ENCODE results near the gene DCUN1D1. TPM values are rescaled to one million over a fixed set of nuclear protein-coding genes. Genes with fewer than 3 reads are reported as not detected.

The DCUN1D1 gene
- total RNA-seq, 6 experiments from 2014 or later: 15.7 to 41.5 (median 31.9) TPM

- no peak for ATAC-seq
- H3K4me3 ChIP-seq: no peak overlapping the region
- intact Hi-C loops (cut with DNase I): no loop called here
Measured at GRCh38 chr3:183018421-183019192, 38.3 kb upstream of the DCUN1D1 start.

GRCh38 chr3:183015185-183015584, 34.8 kb upstream of the DCUN1D1 start:
- peaks cover 0 to 28% (median 9%) of the 10 kb centered on the region in 4 donors for H3K36me3 ChIP-seq
- no peak overlapping the region for H3K27ac ChIP-seq
- no peaks in the 10 kb centered on the region for H3K4me1 ChIP-seq
- DNase-seq (no peak), ATAC-seq (no peak)
- WGBS (ENCODE audit: insufficient coverage, low coverage, low lambda C conversion rate, missing lambda C conversion rate): 91% methylated on average over 2 of the region's 2 CpGs
- no peak for TF ChIP-seq POLR2A (IDR thresholded peaks at IDR 0.05)
- TF ChIP-seq, protein P1, sequence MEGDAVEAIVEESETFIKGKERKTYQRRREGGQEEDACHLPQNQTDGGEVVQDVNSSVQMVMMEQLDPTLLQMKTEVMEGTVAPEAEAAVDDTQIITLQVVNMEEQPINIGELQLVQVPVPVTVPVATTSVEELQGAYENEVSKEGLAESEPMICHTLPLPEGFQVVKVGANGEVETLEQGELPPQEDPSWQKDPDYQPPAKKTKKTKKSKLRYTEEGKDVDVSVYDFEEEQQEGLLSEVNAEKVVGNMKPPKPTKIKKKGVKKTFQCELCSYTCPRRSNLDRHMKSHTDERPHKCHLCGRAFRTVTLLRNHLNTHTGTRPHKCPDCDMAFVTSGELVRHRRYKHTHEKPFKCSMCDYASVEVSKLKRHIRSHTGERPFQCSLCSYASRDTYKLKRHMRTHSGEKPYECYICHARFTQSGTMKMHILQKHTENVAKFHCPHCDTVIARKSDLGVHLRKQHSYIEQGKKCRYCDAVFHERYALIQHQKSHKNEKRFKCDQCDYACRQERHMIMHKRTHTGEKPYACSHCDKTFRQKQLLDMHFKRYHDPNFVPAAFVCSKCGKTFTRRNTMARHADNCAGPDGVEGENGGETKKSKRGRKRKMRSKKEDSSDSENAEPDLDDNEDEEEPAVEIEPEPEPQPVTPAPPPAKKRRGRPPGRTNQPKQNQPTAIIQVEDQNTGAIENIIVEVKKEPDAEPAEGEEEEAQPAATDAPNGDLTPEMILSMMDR (IDR thresholded peaks at IDR 0.05): no peak
- no peaks in the 10 kb centered on the region for H3K27me3 ChIP-seq
- H3K4me3 ChIP-seq: no peak overlapping the region
- intact Hi-C loops (cut with DNase I): no loop called here
- H3K9me3 ChIP-seq: no peaks in the 10 kb centered on the region

More at GRCh38 chr3:183018421-183019192, 38.3 kb upstream of the DCUN1D1 start:
- H3K4me1 ChIP-seq: peaks cover 0 to 8% (median under 1%) of the 10 kb centered on the region in 4 donors
- no peaks in the 10 kb centered on the region for H3K27me3 ChIP-seq
- no peak overlapping the region for H3K27ac ChIP-seq
- DNase-seq: no peak
- WGBS (ENCODE audit: insufficient coverage, low coverage, low lambda C conversion rate, missing lambda C conversion rate): 82% methylated on average over 3 of the region's 3 CpGs
- TF ChIP-seq, protein P1 (IDR thresholded peaks at IDR 0.05): no peak
- TF ChIP-seq POLR2A (IDR thresholded peaks at IDR 0.05): no peak
- no peaks in the 10 kb centered on the region for H3K9me3 ChIP-seq
- peaks cover 0 to 49% (median 11%) of the 10 kb centered on the region in 4 donors for H3K36me3 ChIP-seq

DNA sequence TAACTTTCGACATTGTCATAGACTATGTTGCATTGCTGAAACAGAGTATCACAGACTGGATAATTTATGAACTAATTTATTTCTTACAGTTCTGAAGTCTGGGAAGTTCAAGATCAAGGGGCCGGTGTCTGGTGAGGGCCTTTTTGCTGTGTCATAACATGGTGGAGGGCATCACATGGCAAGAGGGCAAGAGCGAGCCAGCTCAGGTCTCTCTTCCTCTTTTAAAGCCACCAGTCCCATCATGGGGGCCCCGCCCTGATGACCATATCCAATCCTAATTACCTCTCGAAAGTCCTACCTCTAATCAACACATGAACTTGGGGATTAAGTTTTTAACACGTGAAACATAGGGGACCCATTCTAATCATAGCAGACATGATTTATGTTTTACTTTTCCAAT, 33.5 kb upstream of the DCUN1D1 start:
- Histone ChIP-seq H3K36me3 (peaks cover 0 to 15% (median under 1%) of the 10 kb centered on the region in 4 donors), H3K4me3 (no peak overlapping the region), H3K27me3 (no peaks in the 10 kb centered on the region), H3K4me1 (no peaks in the 10 kb centered on the region), H3K9me3 (no peaks in the 10 kb centered on the region), H3K27ac (no peak overlapping the region)
- intact Hi-C loops (cut with DNase I): no loop called here
- 91% methylated on average over 5 of the region's 6 CpGs for WGBS (ENCODE audit: insufficient coverage, low coverage, low lambda C conversion rate, missing lambda C conversion rate)
- ATAC-seq (no peak), DNase-seq (no peak)
- no peak for TF ChIP-seq POLR2A (IDR thresholded peaks at IDR 0.05)
- TF ChIP-seq, protein P1 (IDR thresholded peaks at IDR 0.05): no peak

DNA sequence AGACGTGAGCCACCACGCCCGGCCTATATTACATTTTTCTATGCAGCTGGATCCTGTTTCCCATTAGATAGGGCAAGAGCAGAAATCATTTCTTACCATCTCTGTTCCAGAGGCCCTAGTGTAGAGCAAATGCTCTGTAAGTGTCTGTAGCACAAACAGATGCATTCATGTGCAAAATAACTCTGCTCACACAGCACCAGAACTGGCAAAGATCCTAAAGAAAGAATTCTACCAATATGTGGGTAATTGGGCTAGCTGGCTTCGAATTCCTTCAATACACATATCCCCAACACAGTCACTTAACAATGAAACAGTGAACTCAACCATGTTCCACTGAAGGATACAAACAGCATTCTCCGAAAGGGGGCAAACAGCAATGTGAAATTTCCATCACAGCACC, 32.7 kb upstream of the DCUN1D1 start:
- no peaks in the 10 kb centered on the region for H3K4me1 ChIP-seq
- H3K4me3 ChIP-seq: no peak overlapping the region
- ATAC-seq (no peak), DNase-seq (no peak)
- no peaks in the 10 kb centered on the region for H3K9me3 ChIP-seq
- H3K27ac ChIP-seq: no peak overlapping the region
- 89% methylated on average over 5 of the region's 5 CpGs for WGBS (ENCODE audit: insufficient coverage, low coverage, low lambda C conversion rate, missing lambda C conversion rate)
- no peaks in the 10 kb centered on the region for H3K27me3 ChIP-seq
- TF ChIP-seq POLR2A (IDR thresholded peaks at IDR 0.05): no peak
- TF ChIP-seq, protein P1 (IDR thresholded peaks at IDR 0.05): no peak
- peaks cover 0 to 10% (median under 1%) of the 10 kb centered on the region in 4 donors for H3K36me3 ChIP-seq
- intact Hi-C loops (cut with DNase I): no loop called here
